ENCODE data around the gene EPB41L4A.

- no peak for TF ChIP-seq CTCF (IDR thresholded peaks at IDR 0.05)
- TF ChIP-seq POLR2A (IDR thresholded peaks at IDR 0.05): no peak
Observed at GRCh38 chr5:112196584-112196983, 222.5 kb downstream of the EPB41L4A start.

Measured in lower leg skin (tissue), 3 donors.